Muscle layer of duodenum (tissue), 2 donors: ENCODE results near the gene ADGRL3.

ENCODE experiments used
- H3K27ac ChIP-seq: one replicate; pipeline ENCODE4 v1.7.0; 2013; ENCODE audit warnings: mild to moderate bottlenecking, low read length
- H3K27me3 ChIP-seq: one replicate; pipeline ENCODE4 v1.7.0; 2013; ENCODE audit warnings: low read depth, mild to moderate bottlenecking, control low read depth, low read length
- H3K36me3 ChIP-seq, 2 donors: one replicate each; pipeline ENCODE4 v1.7.0; 2013; ENCODE audit warnings: low read length in 2 of 2, control low read depth in 1 of 2, mild to moderate bottlenecking in 1 of 2; ENCODE audit not compliant: insufficient read depth in 2 of 2, control insufficient read depth in 1 of 2
- H3K4me1 ChIP-seq, 2 donors: one replicate each; pipeline ENCODE4 v1.7.0; 2013; ENCODE audit warnings: low read length in 2 of 2, mild to moderate bottlenecking in 2 of 2, control low read depth in 1 of 2, moderate library complexity in 1 of 2; ENCODE audit not compliant: insufficient read depth in 2 of 2, control insufficient read depth in 1 of 2
- H3K4me3 ChIP-seq, 2 donors: one replicate each; pipeline ENCODE4 v1.7.0; 2013; ENCODE audit warnings: low read length in 2 of 2, low read depth in 1 of 2, mild to moderate bottlenecking in 1 of 2
- H3K9me3 ChIP-seq, 2 donors: one replicate each; pipeline ENCODE4 v1.7.0; 2013; ENCODE audit warnings: low read length in 2 of 2, control low read depth in 1 of 2, mild to moderate bottlenecking in 1 of 2; ENCODE audit not compliant: control insufficient read depth in 1 of 2
- donor health status: healthy.

ADGRL3 gene

DNA sequence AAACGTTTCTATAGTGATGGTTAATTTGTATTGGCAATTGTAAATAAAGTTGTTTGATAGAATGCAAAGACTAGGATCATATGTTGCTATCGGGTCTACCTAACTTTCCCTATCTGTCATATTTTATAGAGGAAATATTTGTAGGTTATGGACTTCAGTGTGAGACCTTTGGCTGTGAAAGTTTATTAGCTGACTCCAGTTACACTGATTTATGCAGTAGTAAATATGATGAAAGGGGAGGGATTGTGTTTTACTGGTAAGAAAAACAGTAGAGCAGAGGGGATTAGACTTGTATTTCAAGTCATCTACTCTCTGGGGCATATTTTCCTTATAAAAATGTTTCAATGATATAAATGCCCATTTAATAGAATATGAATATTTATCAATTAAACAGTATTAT lies 43.8 kb downstream of the ADGRL3 start:
- no peaks in the 10 kb centered on the region for H3K27me3 ChIP-seq
- no peaks in the 10 kb centered on the region for H3K4me1 ChIP-seq
- H3K4me3 ChIP-seq: no peak overlapping the region
- no peak overlapping the region for H3K27ac ChIP-seq
- H3K9me3 ChIP-seq: no peaks in the 10 kb centered on the region
- H3K36me3 ChIP-seq: no peaks in the 10 kb centered on the region

DNA sequence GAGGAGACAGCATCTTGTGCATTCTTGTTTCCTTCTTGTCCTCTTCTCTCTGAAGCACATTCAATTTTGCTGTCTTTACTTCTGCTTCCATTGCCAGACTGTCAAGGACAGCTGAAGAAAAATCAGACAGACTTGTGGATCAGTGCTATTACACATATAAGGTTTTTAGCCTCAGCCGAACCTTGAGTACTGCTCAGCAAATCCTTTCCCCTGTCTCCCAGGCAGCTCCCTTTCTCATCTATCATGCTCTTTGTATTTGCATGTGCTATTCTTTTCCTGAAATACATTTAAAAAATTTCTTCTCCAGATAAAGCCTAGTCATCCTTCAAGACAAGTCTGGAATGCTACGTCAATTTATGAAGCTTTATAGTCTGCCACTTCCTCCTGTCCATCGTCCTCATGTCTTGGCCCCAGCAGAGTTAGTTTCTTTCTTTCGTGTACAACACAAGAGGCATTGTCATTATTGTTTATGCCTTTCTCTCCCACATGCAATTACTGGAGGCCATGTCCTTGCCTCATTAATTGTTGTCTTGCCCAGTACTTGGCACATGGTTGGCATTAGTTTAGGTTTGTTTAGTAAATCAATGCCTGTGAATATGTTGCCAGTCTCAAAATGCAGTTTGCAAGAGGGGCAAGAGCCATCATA lies 45.1 kb downstream of the ADGRL3 start:
- Histone ChIP-seq H3K9me3 (no peaks in the 10 kb centered on the region), H3K27ac (no peak overlapping the region), H3K4me1 (no peaks in the 10 kb centered on the region), H3K36me3 (no peaks in the 10 kb centered on the region), H3K4me3 (no peak overlapping the region), H3K27me3 (no peaks in the 10 kb centered on the region)

DNA sequence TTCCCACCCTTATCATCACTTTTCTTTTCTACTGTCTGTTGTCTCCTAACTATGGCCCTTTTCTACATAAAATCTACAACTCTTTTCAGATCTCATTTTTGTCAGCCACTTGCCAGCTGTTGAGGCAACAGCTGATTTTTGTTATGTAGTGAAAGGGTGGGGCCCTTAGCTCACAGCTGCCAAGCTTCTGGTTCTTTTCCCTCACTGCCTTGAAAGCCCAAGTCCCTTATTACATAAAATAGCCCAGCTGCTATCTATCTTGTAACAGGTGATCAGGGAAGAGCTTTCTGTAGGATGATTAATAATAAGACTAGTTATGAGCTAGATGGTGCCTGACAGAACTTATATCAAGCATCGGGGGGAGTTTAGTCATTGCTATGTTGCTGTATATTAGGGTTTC lies 45.9 kb downstream of the ADGRL3 start:
- no peak overlapping the region for H3K27ac ChIP-seq
- H3K4me1 ChIP-seq: no peaks in the 10 kb centered on the region
- no peaks in the 10 kb centered on the region for H3K9me3 ChIP-seq
- H3K36me3 ChIP-seq: no peaks in the 10 kb centered on the region
- H3K27me3 ChIP-seq: no peaks in the 10 kb centered on the region
- H3K4me3 ChIP-seq: no peak overlapping the region

DNA sequence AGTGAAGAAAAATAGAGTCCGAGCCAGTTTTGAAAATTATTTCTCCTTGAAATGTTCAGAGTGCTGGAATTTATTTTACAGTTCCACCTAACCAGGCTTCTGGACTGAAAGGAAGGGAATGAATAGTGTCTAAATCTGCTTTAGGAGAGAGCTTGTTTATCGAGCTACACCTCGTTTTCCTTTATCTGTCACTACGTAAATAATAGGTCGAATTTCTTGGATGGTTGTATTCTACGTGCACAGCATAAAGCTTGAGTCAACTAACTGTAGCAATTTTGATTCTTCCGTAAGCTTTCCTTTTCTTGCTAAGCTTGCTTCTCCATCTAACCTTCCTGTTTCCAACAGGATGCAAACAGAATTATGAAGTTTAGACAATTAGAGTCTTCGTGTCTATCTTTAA lies 48.6 kb downstream of the ADGRL3 start:
- Histone ChIP-seq H3K4me1 (no peaks in the 10 kb centered on the region), H3K9me3 (no peaks in the 10 kb centered on the region), H3K36me3 (no peaks in the 10 kb centered on the region), H3K27me3 (no peaks in the 10 kb centered on the region), H3K4me3 (no peak overlapping the region), H3K27ac (no peak overlapping the region)

DNA sequence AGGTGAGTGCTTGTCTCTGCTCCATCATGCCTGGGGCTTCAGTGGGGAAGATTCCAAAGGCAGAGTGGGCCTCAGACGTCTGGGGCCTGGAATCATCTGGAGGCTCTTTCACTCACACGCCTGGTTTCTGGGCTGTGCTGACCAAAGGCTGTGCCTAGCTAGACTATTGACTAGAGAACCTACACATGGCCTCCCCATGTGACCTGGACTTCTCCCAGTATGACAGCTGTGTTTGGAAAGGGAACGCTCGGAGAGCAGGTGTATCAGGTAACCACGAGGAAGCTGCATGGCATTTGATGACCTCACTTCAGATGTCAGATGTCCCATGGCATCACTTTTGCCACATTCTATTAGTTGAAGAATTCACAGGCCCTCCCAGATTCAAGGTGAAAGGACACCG lies 51.0 kb downstream of the ADGRL3 start:
- H3K9me3 ChIP-seq: no peaks in the 10 kb centered on the region
- no peaks in the 10 kb centered on the region for H3K4me1 ChIP-seq
- no peaks in the 10 kb centered on the region for H3K27me3 ChIP-seq
- H3K36me3 ChIP-seq: no peaks in the 10 kb centered on the region
- no peak overlapping the region for H3K27ac ChIP-seq
- no peak overlapping the region for H3K4me3 ChIP-seq

DNA sequence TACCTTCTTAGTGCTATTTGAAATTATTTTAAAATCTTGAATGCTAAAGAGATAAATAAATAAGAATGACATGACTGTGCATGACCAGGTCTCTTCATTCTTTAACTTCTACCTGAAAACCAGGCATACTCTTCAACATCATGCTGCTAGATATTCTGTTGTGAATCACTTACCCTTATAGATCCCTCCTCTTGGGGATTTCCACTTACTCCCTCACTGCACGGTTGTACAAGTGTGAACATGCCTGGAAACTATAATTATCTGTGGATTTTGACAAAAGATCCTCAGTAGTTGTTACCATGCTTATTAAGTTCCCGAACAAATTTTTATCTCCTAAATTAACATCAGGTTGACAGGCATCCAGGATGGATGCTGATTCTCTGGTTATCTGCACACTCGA lies 54.3 kb downstream of the ADGRL3 start:
- H3K4me1 ChIP-seq: no peaks in the 10 kb centered on the region
- no peak overlapping the region for H3K27ac ChIP-seq
- H3K36me3 ChIP-seq: no peaks in the 10 kb centered on the region
- H3K4me3 ChIP-seq: no peak overlapping the region
- no peaks in the 10 kb centered on the region for H3K27me3 ChIP-seq
- no peaks in the 10 kb centered on the region for H3K9me3 ChIP-seq

DNA sequence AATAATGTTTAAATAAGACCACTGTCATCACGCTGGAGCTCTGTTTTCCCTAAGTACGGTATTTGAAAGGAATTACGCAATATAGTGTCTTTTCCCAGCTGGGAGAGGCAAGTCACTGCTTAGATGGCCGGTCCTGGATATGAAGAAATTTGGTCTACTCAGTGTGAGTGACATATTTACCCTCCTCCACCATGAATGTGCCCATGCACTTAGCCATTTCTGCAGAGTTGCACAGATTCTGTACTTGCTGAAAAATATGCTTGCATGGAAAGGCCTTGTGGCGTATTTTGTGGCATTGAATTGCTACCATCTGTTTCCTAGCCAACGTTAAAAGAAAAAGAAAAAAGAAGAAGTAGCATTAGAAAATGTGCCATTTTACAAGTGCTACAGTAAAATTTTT lies 73.1 kb downstream of the ADGRL3 start:
- Histone ChIP-seq H3K4me3 (no peak overlapping the region), H3K27ac (no peak overlapping the region)

DNA sequence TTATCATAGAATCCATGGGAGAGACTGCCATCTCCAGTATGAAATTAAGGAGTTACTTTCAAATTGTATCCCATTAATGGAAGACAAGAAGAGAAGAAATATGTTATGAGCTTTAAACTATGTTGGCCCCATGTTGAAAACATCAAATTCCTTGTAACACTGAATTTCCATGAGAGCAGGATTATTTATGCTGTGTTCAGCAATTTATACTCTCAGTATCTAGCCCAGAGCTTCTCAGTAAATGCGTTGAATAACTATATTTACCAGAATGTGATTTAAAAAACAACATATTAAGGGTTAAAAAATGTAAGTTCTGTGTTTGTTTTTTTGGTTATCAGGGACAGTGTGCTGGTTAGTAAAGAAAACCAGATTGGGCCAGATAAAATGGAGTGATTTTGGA lies 74.2 kb downstream of the ADGRL3 start:
- no peaks in the 10 kb centered on the region for H3K27me3 ChIP-seq
- no peak overlapping the region for H3K27ac ChIP-seq
- H3K4me3 ChIP-seq: no peak overlapping the region
- H3K9me3 ChIP-seq: no peaks in the 10 kb centered on the region
- H3K4me1 ChIP-seq: no peaks in the 10 kb centered on the region
- no peaks in the 10 kb centered on the region for H3K36me3 ChIP-seq

More for the DNA sequence above, 73.1 kb downstream of the ADGRL3 start:
- Histone ChIP-seq H3K36me3 (no peaks in the 10 kb centered on the region), H3K9me3 (no peaks in the 10 kb centered on the region), H3K27me3 (no peaks in the 10 kb centered on the region), H3K4me1 (no peaks in the 10 kb centered on the region)

DNA sequence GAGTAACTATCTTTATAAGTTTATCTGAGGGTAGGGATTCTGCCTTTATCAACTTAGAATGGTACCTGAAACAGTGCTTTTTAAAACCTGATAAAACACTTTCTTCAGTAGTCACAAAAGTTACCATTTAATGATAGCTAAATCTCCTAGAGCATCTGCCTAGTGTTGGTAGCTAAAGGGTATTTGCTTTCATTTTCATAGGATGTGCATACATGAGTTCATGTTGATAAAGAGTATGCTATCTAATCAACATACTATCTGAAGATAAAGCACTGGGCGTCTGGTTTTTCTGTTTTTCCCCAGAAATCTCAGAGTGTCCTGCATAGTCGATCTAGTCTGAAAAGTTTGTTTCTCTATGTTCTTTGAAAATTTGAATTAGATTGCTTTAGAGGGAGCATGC lies 75.1 kb downstream of the ADGRL3 start:
- no peaks in the 10 kb centered on the region for H3K4me1 ChIP-seq
- H3K27me3 ChIP-seq: no peaks in the 10 kb centered on the region
- H3K36me3 ChIP-seq: no peaks in the 10 kb centered on the region
- H3K4me3 ChIP-seq: no peak overlapping the region
- H3K9me3 ChIP-seq: no peaks in the 10 kb centered on the region
- no peak overlapping the region for H3K27ac ChIP-seq

DNA sequence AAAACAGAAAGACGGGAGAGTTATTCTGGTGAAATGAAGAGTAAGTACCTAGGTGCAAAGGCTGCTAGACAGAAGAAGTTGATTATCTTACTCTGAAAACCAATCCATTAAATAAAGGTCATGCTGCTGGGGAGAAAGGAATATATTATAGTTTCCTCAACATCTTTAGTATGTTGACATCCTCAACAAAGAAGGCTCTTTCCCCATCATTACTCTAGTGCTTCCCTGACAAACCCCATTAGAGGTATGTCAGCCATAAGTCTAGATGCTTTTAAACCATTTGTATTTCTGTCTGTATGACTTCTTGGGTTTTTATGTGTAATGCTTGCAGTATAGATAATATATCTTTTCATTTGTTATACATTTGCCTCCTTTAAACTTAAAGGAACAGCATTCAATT lies 75.9 kb downstream of the ADGRL3 start:
- Histone ChIP-seq H3K9me3 (no peaks in the 10 kb centered on the region), H3K36me3 (no peaks in the 10 kb centered on the region), H3K4me1 (no peaks in the 10 kb centered on the region), H3K27me3 (no peaks in the 10 kb centered on the region), H3K4me3 (no peak overlapping the region), H3K27ac (no peak overlapping the region)

DNA sequence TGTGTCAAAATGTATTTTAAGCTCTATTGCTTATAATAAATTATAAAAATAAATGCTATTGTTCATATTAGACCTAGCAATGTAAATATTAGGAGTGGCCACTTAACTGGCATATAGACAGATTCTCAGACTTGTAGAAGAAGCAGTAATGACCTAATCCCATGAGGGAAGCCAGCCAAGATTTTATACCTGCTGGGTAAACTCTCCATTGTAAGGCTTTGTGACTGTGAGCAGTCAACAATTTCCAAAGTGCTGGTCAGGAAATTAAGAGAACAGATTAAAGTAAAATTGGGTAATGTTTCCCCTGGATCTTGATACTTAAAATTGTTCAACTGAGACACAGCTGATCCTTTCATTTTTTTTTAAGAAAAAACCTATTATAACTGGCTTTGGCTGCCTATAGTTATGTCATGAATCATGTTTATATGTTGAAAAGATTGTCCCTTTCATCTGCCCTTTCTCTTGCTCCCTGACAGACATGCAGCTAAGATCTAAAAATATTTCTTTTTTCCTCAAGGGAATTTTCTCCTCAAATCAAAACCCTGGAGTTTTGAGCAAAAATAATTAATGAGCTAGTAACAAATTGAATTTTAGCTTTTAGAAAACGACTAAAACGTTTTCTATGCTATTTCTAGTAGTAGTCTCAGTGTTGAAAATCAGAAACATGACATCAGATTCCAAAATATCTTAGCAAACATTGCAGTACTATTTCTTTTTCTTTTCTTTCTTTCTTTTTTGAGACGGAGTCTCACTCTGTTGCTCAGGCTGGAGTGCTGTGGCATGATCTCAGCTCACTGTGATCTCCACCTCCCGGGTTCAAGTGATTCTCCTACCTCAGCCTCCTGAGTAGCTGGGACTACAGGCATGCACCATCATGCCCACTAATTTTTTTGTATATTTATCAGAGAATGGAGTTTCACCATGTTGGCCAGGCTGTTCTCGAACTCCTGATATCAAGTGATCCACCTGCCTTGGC lies 77.9 kb downstream of the ADGRL3 start:
- no peaks in the 10 kb centered on the region for H3K9me3 ChIP-seq
- no peak overlapping the region for H3K4me3 ChIP-seq
- no peaks in the 10 kb centered on the region for H3K27me3 ChIP-seq
- H3K4me1 ChIP-seq: no peaks in the 10 kb centered on the region
- no peaks in the 10 kb centered on the region for H3K36me3 ChIP-seq
- H3K27ac ChIP-seq: no peak overlapping the region
